ENCODE measurements around the gene CAMSAP2. TPM values are rescaled to one million over a fixed set of nuclear protein-coding genes. Genes with fewer than 3 reads are reported as not detected.

CAMSAP2 gene
- total and polyA plus RNA-seq, 2 of the 8 experiments (the other 6 are each of a cell fraction or from before 2014, with no cell fraction given) = 4.2 to 27.6 TPM

DNA sequence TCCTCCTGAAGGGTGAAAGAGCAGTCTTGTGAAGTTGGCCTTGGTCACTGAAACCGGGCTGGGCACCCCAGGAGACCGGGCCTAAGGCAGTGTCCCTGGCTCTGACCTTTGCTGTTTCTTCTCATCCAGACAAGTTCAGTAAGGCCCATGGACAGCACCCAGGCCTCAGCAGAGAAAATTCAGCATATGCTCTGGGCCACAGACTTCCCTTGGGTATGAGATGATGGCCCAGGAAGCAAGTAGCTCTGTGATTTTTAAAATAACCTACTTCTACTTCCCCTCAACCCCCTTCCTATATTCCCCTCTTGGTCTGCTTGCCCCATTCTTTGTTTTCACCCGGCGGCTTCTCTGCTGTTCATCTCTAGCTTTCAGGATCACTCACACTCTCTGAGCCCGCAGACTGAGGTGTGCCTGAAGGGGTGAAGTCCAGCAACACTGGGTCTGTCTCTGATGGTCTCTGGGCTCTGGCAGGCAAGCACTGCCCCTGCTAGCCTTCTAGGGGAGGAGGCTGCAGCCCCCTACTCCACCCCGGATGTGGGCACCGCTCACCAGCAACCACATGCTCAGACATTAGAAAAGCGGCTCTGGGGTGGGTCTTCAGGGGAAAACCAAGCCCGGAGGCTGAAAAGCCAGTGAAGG is 131.2 kb downstream of the CAMSAP2 start:
- Histone ChIP-seq H2BK15ac (ENCODE audit: low read length) (no peak overlapping the region), H2AK5ac (ENCODE audit: low read depth, low read length) (no peak overlapping the region), H3K79me2 (ENCODE audit: control insufficient read depth in 1 of 2, insufficient read depth in 2 of 2, low read length in 2 of 2) (no peaks in the 10 kb centered on the region), H3K79me1 (ENCODE audit: low read depth, low read length) (no peaks in the 10 kb centered on the region), H4K91ac (replicated peaks; ENCODE audit: insufficient read length, low read length) (no peak overlapping the region), H3K27me3 (replicated peaks in 1 of 4; ENCODE audit: control insufficient read depth in 3 of 4, extremely low read depth in 1 of 4, insufficient read depth in 3 of 4, low read length in 3 of 4) (no peaks in the 10 kb centered on the region), H4K20me1 (replicated peaks in 1 of 2; ENCODE audit: control insufficient read depth in 1 of 2, insufficient read depth in 2 of 2, low read length in 2 of 2) (no peaks in the 10 kb centered on the region), H3K23me2 (ENCODE audit: low read depth, low read length) (no peaks in the 10 kb centered on the region), H3K4me2 (ENCODE audit: insufficient read depth in 1 of 2, low read depth in 2 of 2, low read length in 2 of 2) (no peak overlapping the region), H4K5ac (ENCODE audit: insufficient read length, low read depth, low read length) (no peak overlapping the region), H3K27ac (ENCODE audit: low read depth, low read length) (no peak overlapping the region), H3K9ac (replicated peaks in 1 of 4; ENCODE audit: extremely low read depth in 1 of 4, low read depth in 3 of 4, low read length in 3 of 4) (no peak overlapping the region), H2BK20ac (ENCODE audit: low read length) (no peak overlapping the region), H3K18ac (ENCODE audit: extremely low read depth, low read length) (no peak overlapping the region), H2BK120ac (replicated peaks; ENCODE audit: low read depth, low read length) (no peak overlapping the region), H3K4me3 (ENCODE audit: extremely low read depth in 1 of 4, insufficient read depth in 2 of 4, low read depth in 3 of 4, low read length in 4 of 4) (no peak overlapping the region), H3K56ac (replicated peaks; ENCODE audit: insufficient read length, low read depth, low read length) (no peak overlapping the region), H3K4ac (replicated peaks; ENCODE audit: insufficient read length, low read depth, low read length) (no peak overlapping the region), H3K36me3 (ENCODE audit: control insufficient read depth in 2 of 4, insufficient read depth in 4 of 4, low read length in 3 of 4) (no peaks in the 10 kb centered on the region), H2AFZ (ENCODE audit: low read length) (no peak overlapping the region; the same call in 1 of the 2 replicates), H2BK5ac (ENCODE audit: low read depth, low read length) (no peak overlapping the region), H2BK12ac (ENCODE audit: low read depth, low read length) (no peak overlapping the region), H3K4me1 (replicated peaks in 1 of 4; ENCODE audit: control insufficient read depth in 3 of 4, insufficient read depth in 4 of 4, low read length in 3 of 4) (no peaks in the 10 kb centered on the region), H3K23ac (ENCODE audit: insufficient read length) (no peak overlapping the region), H3K9me3 (ENCODE audit: insufficient read depth in 2 of 2, low read depth in 1 of 2, low read length in 1 of 2) (no peaks in the 10 kb centered on the region), H3K14ac (ENCODE audit: insufficient read length) (no peak overlapping the region), H4K8ac (ENCODE audit: extremely low read depth, insufficient read depth, low read length) (no peak overlapping the region)
- ChIA-PET POLR2A (ENCODE audit: partially characterized antibody) (interaction anchor here (0.7 to 2.5 kb wide), 3 partner anchors 8 to 22 kb away, joined by 3 to 12 read pairs (median 5); no protein-coding TSS in a partner anchor), CTCF (ENCODE audit: partially characterized antibody) (no interaction called here)
- TF ChIP-seq EGR1 (IDR thresholded peaks at IDR 0.05; ENCODE audit: borderline replicate concordance, low read depth, low read length) (no peak), RFX5 (IDR thresholded peaks at IDR 0.05; ENCODE audit: borderline replicate concordance, low read depth, low read length) (no peak), CHD2 (IDR thresholded peaks at IDR 0.05; ENCODE audit: low read length) (no peak), KDM1A (IDR thresholded peaks at IDR 0.05; ENCODE audit: borderline replicate concordance, low read length) (no peak), PHF8 (conservative IDR thresholded peaks at IDR 0.05; ENCODE audit: low read depth, low read length) (no peak)
- TF ChIP-seq, protein P1, sequence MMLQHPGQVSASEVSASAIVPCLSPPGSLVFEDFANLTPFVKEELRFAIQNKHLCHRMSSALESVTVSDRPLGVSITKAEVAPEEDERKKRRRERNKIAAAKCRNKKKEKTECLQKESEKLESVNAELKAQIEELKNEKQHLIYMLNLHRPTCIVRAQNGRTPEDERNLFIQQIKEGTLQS (IDR thresholded peaks at IDR 0.05; ENCODE audit: insufficient read depth, low read depth, low read length) = no peak
- 94% methylated on average over 9 of the region's 9 CpGs; no CpG with 5 or more reads in 1 of the 2 experiments for WGBS, 2 experiments (ENCODE audit: extremely low coverage in 1 of 2, insufficient coverage in 1 of 2, insufficient read length in 1 of 2, insufficient replicate concordance in 2 of 2, low coverage in 1 of 2, low lambda C conversion rate in 2 of 2, missing lambda C conversion rate in 1 of 2)
- FAIRE-seq = no peak
- no peak for DNase-seq (ENCODE audit: low read depth in 1 of 2, low spot score in 2 of 2)
